Endothelial cell of umbilical vein (primary cell): ENCODE data around the gene NLGN1. TPM values are rescaled to one million over a fixed set of nuclear protein-coding genes. Genes with fewer than 3 reads are reported as not detected.

Experiments
- BruUV-seq: library from RNA; stranded (reverse); fragments of 400-500 nt; replicated peaks from 2 replicates; lab custom pipeline; 2021; lab: Mats Ljungman, UMichigan
- CTCF ChIA-PET: fragments of 300-600, 350-600 bp; sonication (Branson Sonifier 250); formaldehyde crosslinking; loops from one replicate; lab custom pipeline; 2021; ENCODE audit warnings: antibody characterized with exemption, inconsistent platforms; lab: Charles Lee
- POLR2A ChIA-PET: fragments of 300-600, 350-600 bp; sonication (Branson Sonifier 250); formaldehyde crosslinking; loops from one replicate; lab custom pipeline; 2021; ENCODE audit warnings: antibody characterized with exemption, inconsistent platforms; lab: Charles Lee
- DNase-seq: peaks from one replicate; pipeline ENCODE4 v3.0.0-alpha.2; 2011; ENCODE audit warnings: low read depth, low spot score
- FAIRE-seq: peaks from 2 replicates; lab custom pipeline; 2011; peaks lifted over from hg19 to GRCh38; lab: Jason Lieb, UNC
- H2AFZ ChIP-seq: 2 replicates; pipeline ENCODE4 v1.6.0; 2012; ENCODE audit warnings: low read depth, low read length, control low read depth, inconsistent platforms
- H3K27ac ChIP-seq: 2 replicates; pipeline ENCODE4 v1.5.1; 2011; ENCODE audit warnings: low read depth, mild to moderate bottlenecking, control low read depth, low read length, moderate library complexity; ENCODE audit not compliant: insufficient read depth
- H3K27me3 ChIP-seq, 2 experiments: 2 replicates each; pipeline versions ENCODE4 v1.6.0 to v1.6.1; 2011; ENCODE audit warnings: low read length in 2 of 2, mixed read lengths in 1 of 2; ENCODE audit not compliant: control insufficient read depth in 2 of 2, insufficient read depth in 2 of 2
- H3K36me3 ChIP-seq, 2 experiments: 2 replicates in 1 of 2; 3 replicates in 1 of 2; pipeline ENCODE4 v1.5.1; 2011; ENCODE audit warnings: low read length in 2 of 2, mild to moderate bottlenecking in 1 of 2, moderate library complexity in 1 of 2; ENCODE audit not compliant: control insufficient read depth in 2 of 2, insufficient read depth in 2 of 2; ENCODE audit errors: extremely low read depth in 1 of 2
- H3K4me1 ChIP-seq: 3 replicates; pipeline ENCODE4 v1.5.1; 2011; ENCODE audit warnings: mild to moderate bottlenecking, low read length; ENCODE audit not compliant: control insufficient read depth, insufficient read depth; ENCODE audit errors: extremely low read depth
- H3K4me2 ChIP-seq: 2 replicates; pipeline ENCODE4 v1.6.1; 2011; ENCODE audit warnings: low read length, control low read depth, mixed read lengths; ENCODE audit not compliant: insufficient read depth
- H3K4me3 ChIP-seq, 3 experiments: fragments of 200-600 bp in 1 of 3; sonication (generic), shearing (Covaris generic) in 1 of 3; replicated peaks in 1 of 3; 2 replicates each; pipeline ENCODE4 v1.5.1; 2011 to 2016; ENCODE audit warnings: control low read depth in 3 of 3, low read length in 3 of 3, mild to moderate bottlenecking in 2 of 3, inconsistent platforms in 1 of 3, low read depth in 1 of 3, moderate library complexity in 1 of 3; ENCODE audit not compliant: insufficient read depth in 1 of 3
- H3K79me2 ChIP-seq: 2 replicates; pipeline ENCODE4 v1.6.0; 2012; ENCODE audit warnings: low read length, inconsistent platforms; ENCODE audit not compliant: control insufficient read depth, insufficient read depth
- H3K9ac ChIP-seq: replicated peaks from 2 replicates; pipeline ENCODE3; 2011; ENCODE audit warnings: low read length, control low read depth; ENCODE audit not compliant: insufficient read depth; ENCODE audit errors: extremely low read depth
- H3K9me1 ChIP-seq: replicated peaks from 3 replicates; pipeline ENCODE4 v1.6.0; 2011; ENCODE audit warnings: mild to moderate bottlenecking, low read length; ENCODE audit not compliant: control insufficient read depth, insufficient read depth; ENCODE audit errors: extremely low read depth
- H3K9me3 ChIP-seq: replicated peaks from 2 replicates; pipeline ENCODE4 v1.5.1; 2012; ENCODE audit warnings: low read length, inconsistent platforms; ENCODE audit not compliant: control insufficient read depth, insufficient read depth
- H4K20me1 ChIP-seq: replicated peaks from 2 replicates; pipeline ENCODE3; 2011; ENCODE audit warnings: mild to moderate bottlenecking, low read length; ENCODE audit not compliant: control insufficient read depth, insufficient read depth; ENCODE audit errors: extremely low read depth
- EZH2 ChIP-seq: IDR thresholded peaks from 2 replicates; pipeline ENCODE4 v1.6.1; 2012; ENCODE audit warnings: borderline replicate concordance, low read depth, mild to moderate bottlenecking, moderate library complexity, low read length, inconsistent platforms; ENCODE audit not compliant: severe bottlenecking
- GATA2 ChIP-seq: IDR thresholded peaks from 2 replicates; pipeline ENCODE4 v1.7.0; 2011; ENCODE audit warnings: low read depth, mild to moderate bottlenecking, moderate library complexity, mixed read lengths, low read length; ENCODE audit not compliant: insufficient read length, insufficient read depth
- MAX ChIP-seq: IDR thresholded peaks from 2 replicates; pipeline ENCODE4 v1.6.1; 2011; ENCODE audit not compliant: insufficient read depth, insufficient read length
- POLR2A ChIP-seq: IDR thresholded peaks from 2 replicates; pipeline ENCODE4 v1.6.1; 2012; ENCODE audit warnings: low read depth, mild to moderate bottlenecking, control low read depth, low read length
- POLR2AphosphoS5 ChIP-seq: IDR thresholded peaks from 2 replicates; pipeline ENCODE4 v1.6.1; 2012; ENCODE audit warnings: low read depth, mild to moderate bottlenecking, control low read depth, low read length, moderate library complexity; ENCODE audit not compliant: insufficient read depth
- dilution Hi-C: fragments of 300-500 bp; cut with MboI; formaldehyde crosslinking; loops from one replicate; pipeline ENCODE4 v1.15.0; 2019; ENCODE audit warnings: low sequenced_read_pairs; ENCODE audit not compliant: extremely low pct_ligation_motif_present
- intact Hi-C: fragments of 100-400 bp; cut with micrococcal nuclease; formaldehyde crosslinking; loops from one replicate; pipeline ENCODE4 v1.10.0; 2022
- polyA plus RNA-seq, 4 experiments: library from polyadenylated mRNA; depleted of rRNA in 3 of 4; stranded (reverse) in 3 of 4; unstranded in 1 of 4; fragments of >200 nt; gene quantifications; 2 replicates each; pipeline versions ENCODE4 v1.2.1 to v1.2.3, GENCODE V29; 2011 to 2012; ENCODE audit warnings: missing spikeins in 1 of 4
- total RNA-seq: library from RNA; stranded (reverse); gene quantifications from 2 replicates; pipeline ENCODE4 v1.2.3, GENCODE V29; 2021

NLGN1 gene
- total and polyA plus RNA-seq, 2 donors (not counting 3 experiments of a cell fraction or from before 2014, with no cell fraction given): 7.9 to 16.3 TPM

GRCh38 chr3:173584838-173585831, 187.6 kb downstream of the NLGN1 start:
- BruUV-seq: TSS peak; percentile 69
- Histone ChIP-seq H3K79me2 (peaks cover 21% of the 10 kb centered on the region), H3K36me3 (no peaks in the 10 kb centered on the region), H3K4me3 (peak overlapping the region; percentile 62 to 99 (median 99)), H2AFZ (peak overlapping the region; percentile 78), H3K4me1 (peaks cover 5% of the 10 kb centered on the region), H3K4me2 (peak overlapping the region; percentile 100), H3K9me1 (no peaks in the 10 kb centered on the region), H3K27ac (peak overlapping the region; percentile 64), H3K9ac (peak overlapping the region; percentile 89), H4K20me1 (no peaks in the 10 kb centered on the region), H3K27me3 (no peaks in the 10 kb centered on the region), H3K9me3 (no peaks in the 10 kb centered on the region)
- DNase-seq: peak; percentile 69
- dilution Hi-C loops (no loop called here), intact Hi-C loops (loop anchor here (1.0 to 10.0 kb wide), 8 partner anchors 148 to 1040 kb away; no protein-coding TSS in a partner anchor)
- TF ChIP-seq POLR2A (peak; percentile 58), POLR2AphosphoS5 (peak; percentile 52), MAX (no peak), GATA2 (no peak), EZH2 (no peak)
- CTCF ChIA-PET: interaction anchor here (0.8 to 2.1 kb wide), 12 partner anchors 9 to 504 kb away, joined by 3 to 7 read pairs (median 3); no protein-coding TSS in a partner anchor
- FAIRE-seq: peak; percentile 61
- POLR2A ChIA-PET: no interaction called here
